IMR-90 (cell line): ENCODE measurements around the gene CMTR1. TPM values are rescaled to one million over a fixed set of nuclear protein-coding genes. Genes with fewer than 3 reads are reported as not detected.

Experiments used
- ATAC-seq: fragments of 200-7000 bp; cut with Tn5 transposase; 2 replicates; pipeline ENCODE4 v1.9.1; 2020; ENCODE audit warnings: low read depth, mild to moderate bottlenecking, moderate library complexity
- BruUV-seq: library from RNA; stranded (reverse); fragments of 400-500 nt; replicated peaks from 2 replicates; lab custom pipeline; 2021; lab: Mats Ljungman, UMichigan
- CTCF ChIA-PET: fragments of 300-600 bp; formaldehyde crosslinking; extraction: SDS; loops from one replicate; lab custom pipeline; 2021; ENCODE audit warnings: antibody characterized with exemption; lab: Yijun Ruan, JAX
- POLR2A ChIA-PET: fragments of 300-600 bp; sonication (Branson Sonifier 250); formaldehyde crosslinking; loops from one replicate; lab custom pipeline; 2022; ENCODE audit warnings: antibody characterized with exemption; ENCODE audit not compliant: unreplicated experiment; lab: Charles Lee
- DNase-seq: peaks from one replicate; pipeline ENCODE4 v3.0.0; 2013
- H2AFZ ChIP-seq: replicated peaks from 2 replicates; pipeline ENCODE3; 2013; ENCODE audit warnings: low read length, mild to moderate bottlenecking; ENCODE audit not compliant: poor library complexity
- H2AK5ac ChIP-seq: 2 replicates; pipeline ENCODE4 v1.6.1; 2013; ENCODE audit warnings: low read depth, low read length, inconsistent platforms
- H2AK9ac ChIP-seq: replicated peaks from 2 replicates; pipeline ENCODE3; 2013; ENCODE audit warnings: mild to moderate bottlenecking, low read depth, low read length, moderate library complexity; ENCODE audit not compliant: poor library complexity
- H2BK120ac ChIP-seq: 2 replicates; pipeline ENCODE4 v1.6.1; 2013; ENCODE audit warnings: low read depth, low read length, inconsistent platforms
- H2BK15ac ChIP-seq: 3 replicates; pipeline ENCODE4 v1.6.1; 2013; ENCODE audit warnings: low read depth, low read length, inconsistent platforms
- H2BK20ac ChIP-seq: 2 replicates; pipeline ENCODE4 v1.6.1; 2013; ENCODE audit warnings: low read depth, mild to moderate bottlenecking, inconsistent platforms, low read length, moderate library complexity
- H2BK5ac ChIP-seq: 2 replicates; pipeline ENCODE4 v1.6.1; 2013; ENCODE audit warnings: mild to moderate bottlenecking, low read depth, low read length, inconsistent platforms; ENCODE audit not compliant: poor library complexity, severe bottlenecking
- H3K14ac ChIP-seq: replicated peaks from 2 replicates; pipeline ENCODE4 v1.6.1; 2013; ENCODE audit warnings: low read depth, low read length, inconsistent platforms
- H3K18ac ChIP-seq: 2 replicates; pipeline ENCODE4 v1.6.1; 2013; ENCODE audit warnings: low read depth, low read length, control low read depth
- H3K23ac ChIP-seq: 2 replicates; pipeline ENCODE4 v1.6.1; 2013; ENCODE audit warnings: low read depth, low read length, inconsistent platforms
- H3K27ac ChIP-seq: 2 replicates; pipeline ENCODE4 v1.5.1; 2013; ENCODE audit warnings: mild to moderate bottlenecking, control low read depth, low read length; ENCODE audit not compliant: insufficient read depth
- H3K27me3 ChIP-seq: 2 replicates; pipeline ENCODE4 v1.6.1; 2013; ENCODE audit warnings: low read length; ENCODE audit not compliant: control insufficient read depth, insufficient read depth
- H3K36me3 ChIP-seq: 2 replicates; pipeline ENCODE4 v1.6.1; 2013; ENCODE audit warnings: low read length, mixed read lengths; ENCODE audit not compliant: control insufficient read depth, insufficient read depth
- H3K4ac ChIP-seq: 2 replicates; pipeline ENCODE4 v1.6.1; 2013; ENCODE audit warnings: low read depth, low read length, inconsistent platforms
- H3K4me1 ChIP-seq: 2 replicates; pipeline ENCODE4 v1.6.1; 2013; ENCODE audit warnings: low read length, mixed read lengths; ENCODE audit not compliant: control insufficient read depth, insufficient read depth
- H3K4me2 ChIP-seq: 2 replicates; pipeline ENCODE4 v1.6.1; 2013; ENCODE audit warnings: low read depth, mild to moderate bottlenecking, control low read depth, low read length, moderate library complexity
- H3K4me3 ChIP-seq: 2 replicates; pipeline ENCODE4 v1.5.1; 2013; ENCODE audit warnings: low read depth, mild to moderate bottlenecking, control low read depth, low read length, moderate library complexity; ENCODE audit not compliant: insufficient read depth
- H3K56ac ChIP-seq: 2 replicates; pipeline ENCODE4 v1.6.1; 2013; ENCODE audit warnings: low read length, inconsistent platforms; ENCODE audit not compliant: insufficient read depth; ENCODE audit errors: extremely low read depth
- H3K79me1 ChIP-seq, 2 experiments: 2 replicates each; pipeline ENCODE4 v1.6.1; 2013; ENCODE audit warnings: low read length in 2 of 2, inconsistent platforms in 1 of 2, low read depth in 1 of 2
- H3K9ac ChIP-seq: 2 replicates; pipeline ENCODE4 v1.6.1; 2013; ENCODE audit warnings: low read depth, low read length, control low read depth
- H3K9me1 ChIP-seq: 2 replicates; pipeline ENCODE4 v1.6.1; 2013; ENCODE audit warnings: low read length, inconsistent platforms; ENCODE audit not compliant: insufficient read depth
- H3K9me3 ChIP-seq: 2 replicates; pipeline ENCODE4 v1.6.1; 2013; ENCODE audit warnings: low read length; ENCODE audit not compliant: control insufficient read depth, insufficient read depth
- H4K20me1 ChIP-seq: 2 replicates; pipeline ENCODE4 v1.6.1; 2013; ENCODE audit warnings: low read length, inconsistent platforms; ENCODE audit not compliant: insufficient read depth
- H4K5ac ChIP-seq: 2 replicates; pipeline ENCODE4 v1.6.1; 2013; ENCODE audit warnings: mild to moderate bottlenecking, low read depth, low read length, control low read depth
- H4K8ac ChIP-seq, 2 experiments: 2 replicates each; pipeline ENCODE4 v1.6.1; 2013; ENCODE audit warnings: low read depth in 2 of 2, low read length in 2 of 2, control low read depth in 1 of 2, inconsistent platforms in 1 of 2
- H4K91ac ChIP-seq: 2 replicates; pipeline ENCODE4 v1.6.1; 2013; ENCODE audit warnings: low read depth, low read length, inconsistent platforms; ENCODE audit not compliant: insufficient read depth
- BHLHE40 ChIP-seq: fragments of 150-350 bp; IDR thresholded peaks from 2 replicates; pipeline ENCODE4 v1.6.1; 2016; ENCODE audit warnings: mild to moderate bottlenecking, low read depth, low read length
- CHD1 ChIP-seq: IDR thresholded peaks from 2 replicates; pipeline ENCODE4 v1.6.1; 2012; ENCODE audit warnings: low read depth, low read length, improper control_type of control experiment
- CTCF ChIP-seq: conservative IDR thresholded peaks from 2 replicates; pipeline ENCODE4 v1.5.1; 2012; ENCODE audit warnings: mild to moderate bottlenecking, low read depth, low read length, improper control_type of control experiment
- ELK1 ChIP-seq: fragments of 150-350 bp; IDR thresholded peaks from 2 replicates; pipeline ENCODE4 v1.6.1; 2016; ENCODE audit warnings: low read depth, mild to moderate bottlenecking, low read length, moderate library complexity, borderline replicate concordance
- FOS ChIP-seq: fragments of 150-350 bp; IDR thresholded peaks from 2 replicates; pipeline ENCODE4 v1.6.1; 2016; ENCODE audit warnings: low read depth, low read length
- RAD21 ChIP-seq: IDR thresholded peaks from 2 replicates; pipeline ENCODE4 v1.6.1; 2012; ENCODE audit warnings: low read length, improper control_type of control experiment
- WGBS, 2 experiments: methylation state at CpG; one replicate each; pipeline versions ENCODE4 v1.1.5 to v1.1.7; 2013; ENCODE audit warnings: missing lambda C conversion rate in 2 of 2; ENCODE audit not compliant: insufficient read length in 1 of 2; ENCODE audit errors: extremely low coverage in 2 of 2; 5-methylcytosine and 5-hydroxymethylcytosine counted together
- dilution Hi-C: fragments of 300-500 bp; cut with HindIII; formaldehyde crosslinking; loops from one replicate; pipeline ENCODE4 v1.14.3; 2018; ENCODE audit warnings: low sequenced_read_pairs; ENCODE audit not compliant: unreplicated experiment
- in situ Hi-C: fragments of 300-500 bp; cut with MboI; formaldehyde crosslinking; loops from 3 replicates; pipeline ENCODE4 v1.14.3; 2019; ENCODE audit warnings: low sequenced_read_pairs, inconsistent platforms, mixed read lengths
- intact Hi-C: fragments of 100-400 bp; cut with micrococcal nuclease; formaldehyde crosslinking; loops from 2 replicates; pipeline ENCODE4 v1.10.0; 2022
- polyA plus RNA-seq, 3 experiments: library from polyadenylated mRNA; depleted of rRNA; stranded (reverse); fragments of >200 nt; gene quantifications; 2 replicates each; pipeline ENCODE4 v1.2.3, GENCODE V29; 2012; ENCODE audit warnings: low replicate concordance in 1 of 3
- total RNA-seq: library from RNA; depleted of rRNA; stranded (reverse); fragments of >200 nt; gene quantifications from 2 replicates; pipeline ENCODE4 v1.2.3, GENCODE V29; 2012

The CMTR1 gene
- total and polyA plus RNA-seq, 2 of the 4 experiments (the other 2 are of a cell fraction) = 22.6 to 30.1 TPM

GRCh38 chr6:37389857-37390256, 43.2 kb upstream of the CMTR1 start:
- Histone ChIP-seq H3K27ac (no peak overlapping the region), H3K9me3 (no peaks in the 10 kb centered on the region), H3K4me1 (no peaks in the 10 kb centered on the region), H4K20me1 (no peaks in the 10 kb centered on the region), H3K79me1 (peaks cover 0 to 4% of the 10 kb centered on the region in 2 experiments; a peak in 1 of 4 replicates), H2BK120ac (no peak overlapping the region), H2BK15ac (no peak overlapping the region), H3K36me3 (peaks cover 38% of the 10 kb centered on the region), H3K9ac (no peak overlapping the region), H2AK5ac (no peak overlapping the region), H3K56ac (no peak overlapping the region), H3K23ac (no peak overlapping the region), H3K27me3 (no peaks in the 10 kb centered on the region), H4K8ac (no peak overlapping the region), H2BK5ac (no peak overlapping the region), H2AFZ (no peak overlapping the region), H3K18ac (no peak overlapping the region), H3K14ac (no peak overlapping the region), H4K5ac (no peak overlapping the region), H4K91ac (no peak overlapping the region), H3K4me3 (no peak overlapping the region), H3K9me1 (0 out of 2 replicates have a peak, but pooled peaks cover 3% of the 10 kb centered on the region), H2AK9ac (no peak overlapping the region), H2BK20ac (no peak overlapping the region), H3K4ac (no peak overlapping the region), H3K4me2 (no peak overlapping the region)
- WGBS, 2 experiments = no CpG with 5 or more reads among the region's 3 CpGs
- intact Hi-C loops (no loop called here), dilution Hi-C loops (no loop called here), in situ Hi-C loops (no loop called here)
- no peak for TF ChIP-seq BHLHE40
- TF ChIP-seq CHD1 = no peak
- no peak for TF ChIP-seq FOS
- no peak for TF ChIP-seq ELK1
- no peak for TF ChIP-seq RAD21
- no peak for TF ChIP-seq CTCF
- POLR2A ChIA-PET = no interaction called here
- BruUV-seq = no TSS peak
- CTCF ChIA-PET = no interaction called here
- DNase-seq = no peak
- ATAC-seq = no peak
